22Rv1 (cell line): ENCODE measurements around the gene CIROP.

Experiments used
- CTCF ChIP-seq: fragments of 450-650 bp; IDR thresholded peaks from 2 replicates; pipeline ENCODE4 v1.5.1; 2017; ENCODE audit warnings: mild to moderate bottlenecking
- ZFX ChIP-seq: fragments of 450-650 bp; IDR thresholded peaks from 2 replicates; pipeline ENCODE4 v1.6.1; 2017; ENCODE audit warnings: antibody characterized with exemption, borderline replicate concordance

- TF ChIP-seq CTCF (no peak), ZFX (no peak)
Measured at GRCh38 chr14:23137813-23138535, 33.2 kb upstream of the CIROP start.
